Measurements from ENCODE around the gene LRFN4.

DNA sequence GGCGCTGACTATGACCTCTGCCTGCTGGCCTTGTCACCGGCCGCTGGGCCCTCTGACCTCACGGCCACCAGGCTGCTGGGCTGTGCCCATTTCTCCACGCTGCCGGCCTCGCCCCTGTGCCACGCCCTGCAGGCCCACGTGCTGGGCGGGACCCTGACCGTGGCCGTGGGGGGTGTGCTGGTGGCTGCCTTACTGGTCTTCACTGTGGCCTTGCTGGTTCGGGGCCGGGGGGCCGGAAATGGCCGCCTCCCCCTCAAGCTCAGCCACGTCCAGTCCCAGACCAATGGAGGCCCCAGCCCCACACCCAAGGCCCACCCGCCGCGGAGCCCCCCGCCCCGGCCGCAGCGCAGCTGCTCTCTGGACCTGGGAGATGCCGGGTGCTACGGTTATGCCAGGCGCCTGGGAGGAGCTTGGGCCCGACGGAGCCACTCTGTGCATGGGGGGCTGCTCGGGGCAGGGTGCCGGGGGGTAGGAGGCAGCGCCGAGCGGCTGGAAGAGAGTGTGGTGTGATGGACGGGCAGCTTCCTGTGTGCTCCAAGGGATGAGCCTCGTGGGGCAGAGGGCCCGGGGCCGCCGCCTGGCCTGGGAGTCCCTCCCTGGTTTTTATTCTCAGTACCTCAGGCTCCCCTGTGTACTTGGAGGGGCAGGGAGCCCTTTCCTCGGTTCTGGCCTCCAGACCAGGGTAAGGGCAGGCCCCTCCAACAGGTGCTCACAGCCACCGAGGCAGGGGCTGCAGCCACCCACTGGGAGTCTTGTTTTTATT lies 3.0 kb downstream of the LRFN4 start:
- TF ChIP-seq CTCF (IDR thresholded peaks at IDR 0.05) (no peak), SIN3A (IDR thresholded peaks at IDR 0.05; ENCODE audit: borderline replicate concordance, insufficient read depth, low read depth, low read length) (no peak), REST (IDR thresholded peaks at IDR 0.05; ENCODE audit: insufficient read depth in 1 of 2, low read depth in 2 of 2, low read length in 1 of 2) (no peak), POLR2AphosphoS5 (IDR thresholded peaks at IDR 0.05; ENCODE audit: low read depth, low read length) (no peak), TCF7L2 (IDR thresholded peaks at IDR 0.05; ENCODE audit: low read depth, low read length) (no peak)
